Globus pallidus (tissue), 1 donor: Measurements from ENCODE around the gene MYO1G.
A peak's percentile ranks its signal among the peaks of the same experiment; 100 is the strongest.
"Not testable (repeated sequence)": the region's sequence is repeated elsewhere in the genome, so short reads cannot be mapped to it uniquely, and the experiment has no call there.

Experiments used
- DNase-seq: peaks from one replicate; pipeline ENCODE4 v3.0.0-alpha.2; 2015; ENCODE audit warnings: low spot score

MYO1G gene

DNA sequence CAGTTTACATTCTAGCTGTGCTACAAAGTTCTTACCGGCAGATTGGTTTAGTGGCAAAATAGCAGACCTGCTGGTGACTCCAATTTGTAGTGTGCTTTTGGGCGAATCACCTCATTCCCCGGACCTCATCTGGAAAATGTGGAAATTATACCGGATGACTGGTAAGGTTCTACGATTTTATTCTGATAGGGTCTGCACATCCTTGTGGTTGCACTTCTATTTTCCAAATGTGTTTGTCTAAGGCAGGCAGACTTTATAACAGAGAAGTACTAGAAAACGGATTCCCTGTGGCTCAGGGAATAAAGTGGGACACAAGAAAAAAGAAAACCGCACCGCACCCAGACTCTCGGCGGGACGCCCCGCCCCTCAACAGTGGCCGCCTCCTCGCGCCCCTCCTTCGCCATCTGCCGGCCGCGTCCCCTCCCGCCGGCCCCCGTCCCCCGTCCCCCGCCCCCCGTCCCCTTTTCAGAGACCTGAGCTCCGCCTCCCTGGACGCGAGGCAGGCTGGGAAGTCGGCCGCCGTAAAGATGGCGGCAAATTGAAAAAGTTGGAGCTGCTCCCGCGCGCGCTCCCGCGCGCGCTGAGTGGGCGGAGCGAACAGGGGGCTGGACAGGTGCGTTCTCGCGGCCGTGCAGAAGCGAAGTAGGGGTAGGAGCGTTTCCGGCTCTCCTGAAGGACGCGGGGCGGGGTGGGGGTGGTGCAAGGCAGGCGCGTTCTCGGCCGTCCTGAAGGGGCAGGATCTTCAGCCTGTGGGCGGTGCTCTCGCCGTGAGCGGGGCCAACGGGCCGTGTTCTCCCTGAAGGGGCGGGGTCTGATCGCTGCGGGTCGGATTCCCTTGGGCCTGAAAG is 20.7 kb upstream of the MYO1G start:
- DNase-seq = peak; percentile 99

DNA sequence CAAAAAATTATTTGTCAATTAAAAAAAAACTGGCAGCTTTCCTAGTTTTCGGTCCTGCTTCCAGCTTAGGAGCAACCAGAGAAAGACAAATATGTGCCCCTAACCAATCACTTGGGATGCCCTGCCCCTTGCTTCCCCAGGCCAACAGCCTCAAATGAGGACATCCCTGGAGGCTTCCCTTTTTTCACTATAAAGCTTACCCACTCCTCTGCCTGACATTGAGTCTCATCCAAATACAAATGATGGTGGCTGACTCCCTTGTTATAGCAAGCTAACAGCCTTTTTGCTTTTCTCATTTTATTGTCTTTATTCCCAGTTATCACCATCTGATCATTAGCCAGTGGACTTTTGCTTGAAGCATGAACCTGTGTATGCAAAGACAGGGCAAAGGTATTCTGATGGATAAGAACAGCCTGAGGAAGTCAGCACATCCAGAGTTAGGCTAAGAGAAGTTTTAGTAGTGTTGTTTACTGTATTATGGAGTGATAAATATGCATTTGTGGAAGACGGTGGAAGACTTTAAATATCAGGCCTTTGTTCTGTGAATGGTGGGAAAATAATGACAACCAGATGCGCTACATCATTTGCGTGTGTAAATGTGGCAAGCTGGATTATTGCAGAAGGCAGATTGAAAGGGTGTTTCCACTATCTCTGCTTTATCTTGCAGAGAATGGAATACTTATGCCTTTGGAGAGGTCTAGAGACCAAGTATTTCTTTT is 19.5 kb upstream of the MYO1G start:
- no peak for DNase-seq

DNA sequence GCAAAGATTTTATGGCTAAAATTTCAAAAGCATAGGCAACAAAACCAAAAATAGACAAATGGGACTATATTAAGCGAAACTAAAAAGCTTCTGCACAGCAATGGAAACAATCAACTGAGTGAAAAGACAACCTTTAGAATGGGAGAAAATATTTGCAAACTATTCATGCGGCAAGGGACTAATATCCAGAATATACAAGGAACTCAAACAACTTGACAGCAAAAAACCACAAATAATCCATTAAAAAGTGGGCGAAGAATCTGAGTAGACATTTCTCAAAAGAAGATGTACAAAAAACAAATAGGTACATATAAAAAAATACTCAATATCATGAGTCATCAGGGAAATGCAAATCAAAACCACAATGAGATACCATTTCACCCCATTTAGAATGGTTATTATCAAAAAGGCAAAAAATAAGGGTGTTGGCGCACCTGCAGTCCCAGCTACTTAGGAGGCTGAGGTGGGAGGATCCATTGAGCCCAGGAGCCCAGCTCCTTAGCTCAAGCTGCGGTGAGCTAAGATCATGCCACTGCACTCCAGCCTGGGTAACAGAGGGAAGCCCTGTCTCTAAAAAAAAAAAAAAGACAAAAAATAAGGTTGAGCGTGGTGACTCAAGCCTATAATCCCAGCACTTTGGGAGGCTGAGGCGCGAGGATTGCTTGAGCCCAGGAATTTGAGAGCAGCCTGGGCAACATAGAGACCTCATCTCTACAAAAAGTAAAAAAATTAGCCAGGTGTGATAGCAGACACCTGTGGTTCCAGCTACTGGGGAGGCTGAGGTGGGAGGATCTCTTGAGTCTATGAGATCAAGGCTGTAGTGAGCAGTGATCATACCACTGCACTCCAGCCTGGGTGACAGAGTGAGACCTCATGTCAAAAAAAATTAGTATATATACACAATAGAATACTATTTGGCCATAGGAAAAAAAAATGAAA is 17.0 kb upstream of the MYO1G start:
- DNase-seq = no peak

DNA sequence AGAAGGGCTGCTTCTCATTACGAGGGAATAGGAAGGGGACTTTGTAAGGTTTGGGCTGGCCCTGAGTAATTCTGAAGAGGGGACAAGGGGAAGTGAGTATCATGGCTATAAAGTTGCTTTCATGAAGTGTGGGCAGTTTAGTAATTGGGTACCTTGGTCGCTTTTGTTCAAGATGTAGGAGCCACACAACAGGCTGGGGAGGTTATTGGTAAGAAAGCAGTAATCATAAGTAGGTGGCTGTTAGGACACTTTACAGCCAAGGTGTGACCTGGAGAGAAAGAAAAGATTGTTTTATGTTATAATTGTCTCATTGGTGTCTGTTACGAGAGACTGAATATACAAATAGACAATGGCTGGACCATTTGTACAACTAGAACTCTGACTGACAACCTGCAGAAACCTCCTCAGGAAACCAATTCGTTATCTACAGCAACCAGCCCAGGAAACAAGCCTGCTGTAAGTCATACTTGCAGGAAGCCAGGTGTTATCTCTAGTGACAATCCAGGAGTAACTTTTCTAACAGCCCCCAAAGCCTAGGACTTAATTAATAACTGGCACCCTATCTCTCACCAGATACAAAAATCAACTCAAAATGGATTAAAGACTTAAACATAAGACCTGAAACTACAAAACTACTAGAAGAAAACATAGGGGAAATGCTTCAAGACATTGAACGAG is 16.2 kb upstream of the MYO1G start:
- DNase-seq = no peak

DNA sequence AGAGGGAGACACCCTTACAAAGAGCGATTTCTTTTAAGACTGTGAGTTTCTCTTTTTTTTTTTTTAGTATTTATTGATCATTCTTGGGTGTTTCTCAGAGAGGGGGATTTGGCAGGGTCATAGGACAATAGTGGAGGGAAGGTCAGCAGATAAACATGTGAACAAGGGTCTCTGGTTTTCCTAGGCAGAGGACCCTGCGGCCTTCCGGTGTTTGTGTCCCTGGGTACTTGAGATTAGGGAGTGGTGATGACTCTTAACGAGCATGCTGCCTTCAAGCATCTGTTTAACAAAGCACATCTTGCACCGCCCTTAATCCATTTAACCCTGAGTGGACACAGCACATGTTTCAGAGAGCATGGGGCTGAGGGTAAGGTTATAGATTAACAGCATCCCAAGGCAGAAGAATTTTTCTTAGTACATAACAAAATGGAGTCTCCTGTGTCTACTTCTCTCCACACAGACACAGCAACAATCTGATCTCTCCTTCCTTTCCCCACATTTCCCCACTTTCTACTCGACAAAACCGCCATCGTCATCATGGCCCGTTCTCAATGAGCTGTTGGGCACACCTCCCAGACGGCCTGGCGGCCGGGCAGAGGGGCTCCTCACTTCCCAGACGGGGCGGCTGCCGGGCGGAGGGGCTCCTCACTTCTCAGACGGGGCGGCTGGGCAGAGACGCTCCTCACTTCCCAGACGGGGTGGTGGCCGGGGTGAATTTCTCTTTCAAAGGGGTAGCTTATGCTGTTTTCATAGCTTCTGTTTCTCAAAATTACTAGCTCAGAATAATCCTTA is 13.4 kb upstream of the MYO1G start:
- DNase-seq = not testable (repeated sequence)

DNA sequence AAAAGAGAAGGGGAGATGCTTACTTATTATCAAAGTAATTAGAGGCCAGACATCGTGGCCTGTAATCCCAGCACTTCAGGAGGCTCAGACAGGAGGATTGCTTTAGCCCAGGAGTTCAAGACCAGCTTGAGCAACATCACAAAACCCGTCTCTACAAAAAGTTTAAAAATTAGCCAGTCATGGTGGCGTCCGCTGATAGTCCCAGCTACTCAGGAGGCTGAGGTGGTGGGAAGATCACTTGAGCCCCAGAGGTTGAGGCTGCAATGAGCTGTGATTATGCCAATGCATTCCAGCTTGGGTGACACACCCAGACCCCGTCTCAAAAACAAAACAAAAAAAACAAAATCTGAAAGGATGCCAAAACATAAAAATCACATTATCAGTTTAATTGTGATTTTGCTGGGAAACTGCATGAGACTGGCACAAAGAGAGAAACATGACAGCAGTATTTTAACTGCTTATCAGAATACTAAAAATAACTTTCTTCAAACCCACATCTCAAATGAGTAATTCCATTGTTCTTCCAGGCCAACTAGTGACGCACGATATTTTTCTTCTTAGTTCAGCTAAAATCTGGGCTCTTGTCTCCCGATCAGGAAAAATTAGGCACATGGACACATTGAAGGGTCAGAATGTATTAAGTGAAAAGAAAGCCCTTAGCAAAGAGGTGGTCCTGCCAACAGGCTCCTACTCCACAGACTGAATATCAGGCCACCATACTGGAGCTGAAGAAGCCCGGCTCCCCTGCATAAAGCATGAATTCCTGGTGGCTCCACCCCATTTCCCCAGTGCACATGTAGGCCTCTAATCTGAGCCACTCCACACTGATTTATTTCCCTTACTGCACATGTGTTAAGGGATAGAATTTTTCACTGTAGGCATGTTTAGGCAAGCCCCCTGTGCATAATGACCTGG is 11.6 kb upstream of the MYO1G start:
- DNase-seq = no peak

DNA sequence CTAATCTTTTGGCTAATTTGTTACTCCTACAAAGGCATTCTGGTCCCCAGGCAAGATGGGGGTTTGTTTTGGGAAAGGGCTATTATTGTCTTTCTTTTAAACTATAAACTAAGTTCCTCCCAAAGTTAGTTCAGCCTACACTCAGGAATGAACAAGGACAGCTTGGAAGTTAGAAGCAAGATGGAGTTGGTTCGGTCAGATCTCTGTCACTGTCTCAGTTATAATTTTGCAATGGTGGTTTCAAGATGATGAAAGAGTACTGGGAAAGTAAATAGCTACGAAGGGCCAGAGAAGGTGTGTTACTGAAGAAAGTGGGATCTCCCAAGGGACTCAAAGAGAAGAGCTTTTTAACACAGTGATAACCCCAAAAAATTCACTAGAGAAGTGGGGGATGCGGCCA is 10.3 kb upstream of the MYO1G start:
- DNase-seq = no peak

DNA sequence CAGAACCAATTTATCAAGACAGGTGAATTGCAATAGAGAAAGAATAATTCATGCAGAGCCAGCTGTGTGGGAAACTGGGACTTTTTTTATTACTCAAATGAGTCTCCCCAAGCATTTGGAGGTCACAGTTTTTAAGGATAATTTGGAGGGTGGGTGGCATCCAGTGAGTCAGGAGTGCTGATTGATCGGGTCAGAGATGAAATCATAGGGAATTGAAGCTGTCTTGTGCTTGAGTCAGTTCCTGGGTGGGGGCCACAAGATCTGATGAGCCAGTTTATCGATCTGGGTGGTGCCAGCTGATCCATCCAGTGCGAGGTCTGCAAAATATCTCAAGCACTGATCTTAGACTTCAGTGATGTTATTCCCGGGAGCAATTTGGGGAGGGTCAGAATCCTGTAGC is 9.9 kb upstream of the MYO1G start:
- no peak for DNase-seq

DNA sequence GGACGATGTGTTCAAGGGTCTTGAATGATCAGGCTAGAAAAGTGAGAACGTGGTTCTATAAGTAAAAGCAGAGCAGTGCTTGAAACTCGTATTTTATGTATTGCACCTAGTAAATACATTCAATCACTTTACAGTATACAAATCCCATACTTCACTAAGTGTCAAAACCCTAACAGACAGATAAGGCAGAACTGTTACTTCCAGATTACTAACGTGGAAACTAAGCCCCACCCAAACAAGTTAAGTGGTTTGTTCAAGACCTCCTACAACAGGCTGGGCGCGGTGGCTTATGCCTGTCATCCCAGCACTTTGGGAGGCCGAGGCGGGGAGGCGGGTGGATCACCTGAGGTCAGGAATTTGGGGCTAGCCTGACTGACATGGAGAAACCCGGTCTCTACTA is 9.2 kb upstream of the MYO1G start:
- DNase-seq = no peak

DNA sequence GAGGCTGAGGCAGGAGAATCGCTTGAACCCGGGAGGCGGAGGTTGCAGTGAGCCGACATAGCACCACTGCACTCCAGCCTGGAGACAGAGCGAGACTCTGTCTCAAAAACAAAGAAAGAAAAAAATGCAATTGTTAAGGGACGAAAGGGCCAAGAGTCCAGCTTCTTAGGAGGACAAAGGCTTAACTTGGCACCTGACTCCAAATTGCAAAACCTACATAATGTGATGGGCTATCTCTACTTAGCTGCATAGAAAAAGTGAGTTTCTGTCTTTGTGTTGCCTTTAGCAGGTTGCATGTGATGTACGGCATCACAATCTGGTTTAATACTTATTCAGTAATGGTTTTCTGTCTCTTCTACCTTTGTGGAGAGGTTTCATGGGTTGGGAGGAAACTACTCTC is 8.6 kb upstream of the MYO1G start:
- no peak for DNase-seq

DNA sequence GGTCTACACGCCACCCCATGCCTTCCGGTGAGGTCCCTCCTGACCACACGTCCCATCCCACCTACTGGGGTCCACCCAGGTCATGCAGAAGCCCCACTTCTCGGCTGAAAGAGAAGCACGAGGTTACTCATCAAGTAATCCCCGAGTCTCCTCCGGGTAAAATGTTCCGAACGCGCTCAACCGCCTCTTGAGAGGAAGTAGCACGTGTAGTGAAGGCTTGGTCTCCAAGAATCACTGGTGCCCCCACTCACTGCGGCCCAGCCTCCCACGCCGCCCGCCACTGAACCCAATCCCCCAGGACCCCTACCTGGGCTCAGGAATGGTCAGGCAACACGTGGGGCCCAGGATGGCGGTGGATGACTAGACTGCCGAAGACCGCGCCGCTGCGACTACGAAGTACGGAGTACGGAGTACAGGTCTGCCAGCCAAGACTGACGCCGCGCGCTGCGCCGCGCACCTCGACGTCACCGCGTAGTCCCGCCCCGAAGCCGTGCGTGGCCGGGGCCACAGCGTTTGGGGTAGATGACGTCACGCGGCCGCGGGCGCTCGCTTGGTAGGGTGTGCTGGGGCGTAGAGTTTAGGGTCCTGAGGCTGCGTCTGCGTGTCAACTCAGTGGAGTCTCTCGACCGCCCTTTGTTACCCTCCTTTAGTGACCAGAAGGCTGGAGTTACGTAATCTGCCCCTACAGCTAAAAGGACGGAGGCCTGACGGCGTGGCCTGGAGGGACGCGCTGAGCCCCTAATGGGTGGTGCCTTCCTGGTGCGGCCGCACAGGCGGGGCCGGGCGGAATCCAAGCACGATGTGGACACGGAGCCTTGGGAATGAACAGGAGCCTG is 7.6 kb upstream of the MYO1G start:
- peak; percentile 85 for DNase-seq

DNA sequence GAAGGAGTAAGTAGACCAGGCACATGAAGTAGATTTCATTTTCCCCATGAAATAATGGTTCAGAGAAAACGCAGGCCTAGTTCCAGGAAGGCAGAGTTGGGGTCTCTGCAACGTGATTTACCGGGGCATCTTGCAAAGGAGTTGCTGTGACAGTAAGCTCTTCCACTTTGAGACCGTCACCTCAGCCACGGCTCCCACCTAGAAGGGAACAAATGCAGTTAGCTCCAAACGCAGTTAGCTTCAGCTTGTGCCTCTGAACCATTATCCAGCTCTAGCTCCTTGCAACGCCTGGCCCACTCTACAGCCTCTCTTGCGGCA is 7.0 kb upstream of the MYO1G start:
- no peak for DNase-seq

DNA sequence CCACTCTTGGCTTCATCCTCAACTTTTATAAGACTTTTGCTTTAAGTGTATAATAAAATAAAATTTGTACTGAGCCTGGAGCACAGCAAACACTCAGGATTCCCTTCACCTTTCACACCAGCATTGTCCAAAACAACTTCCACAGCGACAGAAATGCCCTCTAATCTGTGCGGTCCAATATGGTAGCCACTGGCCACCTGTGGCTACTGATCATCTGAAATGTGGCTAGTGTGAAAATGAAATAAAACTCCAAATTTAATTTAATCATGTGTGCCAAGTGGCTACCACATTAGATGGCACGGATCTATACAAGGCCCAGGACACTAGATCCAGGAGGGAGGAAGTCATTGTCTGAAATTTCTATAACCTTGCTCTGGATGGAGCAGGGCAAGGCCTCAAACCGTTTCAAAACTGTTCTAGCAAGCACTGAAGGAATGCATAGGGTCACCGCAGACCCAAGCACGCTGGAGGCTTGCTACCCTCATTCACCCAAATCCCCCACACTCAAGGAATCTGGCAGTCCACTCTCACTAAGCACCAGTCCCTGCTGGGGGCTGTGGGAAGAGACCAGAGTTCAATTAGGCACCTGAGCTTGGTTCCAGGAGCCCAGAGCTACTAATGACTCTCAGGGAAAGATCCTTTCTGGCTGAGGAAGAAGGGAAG is 6.3 kb upstream of the MYO1G start:
- DNase-seq = no peak

DNA sequence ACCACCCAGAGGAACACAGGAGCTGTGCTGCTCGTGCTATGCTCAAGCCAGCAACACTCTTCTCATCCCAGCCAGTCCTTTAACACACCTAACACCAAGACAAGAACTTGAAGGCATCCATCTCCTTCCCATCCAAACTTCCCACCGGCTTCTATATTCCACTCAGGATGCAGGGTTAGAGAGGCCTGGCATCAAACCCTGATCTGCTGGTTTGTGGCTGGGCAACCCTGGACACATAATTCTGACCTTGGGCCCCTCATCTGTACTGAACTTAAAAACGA is 5.6 kb upstream of the MYO1G start:
- no peak for DNase-seq

DNA sequence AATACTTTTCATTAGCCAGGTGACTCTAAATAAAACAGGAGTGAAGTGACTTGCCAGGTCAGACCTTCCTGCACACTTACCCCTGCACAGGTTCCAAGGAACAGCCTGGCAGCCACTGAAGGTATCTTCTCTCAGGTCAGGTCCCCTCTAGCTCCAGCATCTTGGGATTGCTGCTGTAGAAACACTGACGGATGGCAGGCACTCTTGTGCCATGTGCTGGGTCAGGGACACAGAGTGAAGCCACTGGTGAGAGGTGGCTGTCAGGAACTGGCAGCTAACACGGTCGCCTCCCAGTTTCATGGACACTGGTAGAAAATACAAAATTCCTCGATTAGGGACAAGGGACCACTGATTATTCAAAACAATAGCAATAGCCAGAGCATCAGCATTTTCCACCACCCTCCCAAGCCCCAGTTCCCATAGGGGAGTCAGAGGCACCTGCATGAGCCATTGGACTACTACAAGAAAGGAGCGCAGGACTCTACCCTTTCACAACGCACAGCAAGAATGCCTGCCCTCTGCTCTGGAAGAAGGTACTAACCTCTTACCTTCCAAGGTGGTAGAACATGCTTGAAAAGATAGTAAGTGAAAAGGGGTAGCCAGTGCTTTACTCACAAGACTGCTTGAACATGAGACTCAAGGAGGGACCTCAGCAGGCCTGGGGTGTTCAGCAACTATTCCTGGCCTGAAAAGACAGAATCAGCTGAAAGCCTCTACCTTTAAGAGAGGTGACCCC is 5.1 kb upstream of the MYO1G start:
- DNase-seq = no peak

DNA sequence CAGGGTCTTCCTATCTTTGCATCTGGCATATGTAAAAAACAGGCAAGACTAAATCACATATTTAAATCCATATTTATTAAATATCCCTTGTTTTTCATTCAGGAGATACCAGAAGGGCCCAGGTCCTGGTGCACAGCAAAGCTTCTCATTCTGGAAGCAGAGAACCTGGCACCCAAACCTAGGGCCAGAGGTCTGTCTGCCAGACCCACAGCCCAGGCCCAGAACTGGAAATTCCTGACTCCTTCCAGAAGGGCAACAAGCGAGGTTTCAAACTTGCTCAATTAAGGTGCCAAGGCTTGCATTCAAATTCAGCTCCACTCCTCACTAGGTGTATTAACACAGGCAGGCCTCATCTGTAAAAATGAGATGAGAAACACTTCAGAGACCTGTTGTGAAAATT is 4.2 kb upstream of the MYO1G start:
- DNase-seq = no peak

DNA sequence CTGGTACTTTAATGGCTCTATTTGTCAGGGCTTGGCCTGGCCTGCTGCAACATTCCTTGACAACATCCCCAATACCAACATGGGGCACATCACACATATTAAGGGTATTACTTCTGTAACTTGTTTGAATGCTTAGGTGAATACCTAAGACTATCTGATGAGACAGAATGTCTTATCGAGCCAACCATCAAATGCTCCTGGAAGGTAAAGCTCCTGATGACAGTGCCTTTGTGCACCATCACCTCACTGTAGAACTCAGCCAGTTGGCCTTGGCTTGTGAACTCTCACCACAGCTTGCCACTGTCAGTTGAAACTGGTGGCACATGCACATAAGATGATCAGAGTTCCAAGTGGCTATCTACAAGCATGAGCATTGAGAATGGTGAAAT is 3.7 kb upstream of the MYO1G start:
- DNase-seq = no peak

DNA sequence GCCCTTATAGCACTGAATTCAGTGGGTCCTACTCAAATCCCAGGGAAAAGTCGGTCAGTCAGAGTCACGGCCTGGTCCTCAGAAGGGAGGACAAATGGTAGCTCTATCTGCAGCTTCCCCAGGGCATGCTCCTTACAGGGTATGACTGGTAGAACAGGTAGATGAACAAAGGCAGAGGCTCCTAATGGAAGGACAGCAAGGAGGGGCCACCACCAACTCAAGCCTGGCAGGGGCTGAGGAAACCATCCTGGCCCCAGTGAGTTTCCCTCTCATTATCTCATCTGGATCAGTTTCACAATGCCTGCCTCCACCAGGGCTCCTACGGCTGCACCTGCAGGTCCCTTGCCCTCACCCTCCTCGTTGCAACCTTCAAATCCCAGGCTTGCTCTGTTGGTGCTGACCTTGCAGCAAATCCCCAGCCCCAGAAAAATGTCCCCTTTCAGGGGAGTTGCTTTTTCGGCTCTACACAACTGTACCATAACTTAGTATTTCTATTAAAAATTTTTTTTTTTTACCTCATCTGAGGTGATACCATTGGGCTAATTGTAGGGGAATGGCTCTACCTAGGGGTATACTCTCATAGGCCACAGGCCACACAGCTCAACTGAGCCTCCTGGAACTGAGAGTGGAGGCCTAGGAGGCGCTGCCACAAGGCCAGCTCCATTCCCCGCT is 2.4 kb upstream of the MYO1G start:
- DNase-seq = no peak
